GM03348 (cell line): Measurements from ENCODE around the gene ABHD16B.

Experiments
- DNase-seq: peaks from one replicate; pipeline ENCODE4 v3.0.0; 2012; ENCODE audit warnings: low spot score

The ABHD16B gene

DNA sequence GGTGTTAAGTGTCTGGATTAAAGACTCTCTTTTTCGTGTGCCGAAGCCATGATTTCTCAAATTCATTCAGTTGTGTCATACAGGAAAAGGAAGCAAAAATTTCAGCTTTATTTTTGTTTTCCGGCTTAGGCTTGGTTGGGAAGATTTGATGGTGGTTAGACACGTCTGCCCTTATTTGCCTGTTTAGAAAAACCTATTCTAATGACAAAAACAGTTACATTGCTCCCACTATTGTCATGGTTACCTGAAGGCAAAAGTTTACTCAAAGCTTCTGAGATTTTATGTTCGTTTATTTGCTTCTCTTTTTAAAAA is 34.6 kb downstream of the ABHD16B start:
- DNase-seq = peak; percentile 25

DNA sequence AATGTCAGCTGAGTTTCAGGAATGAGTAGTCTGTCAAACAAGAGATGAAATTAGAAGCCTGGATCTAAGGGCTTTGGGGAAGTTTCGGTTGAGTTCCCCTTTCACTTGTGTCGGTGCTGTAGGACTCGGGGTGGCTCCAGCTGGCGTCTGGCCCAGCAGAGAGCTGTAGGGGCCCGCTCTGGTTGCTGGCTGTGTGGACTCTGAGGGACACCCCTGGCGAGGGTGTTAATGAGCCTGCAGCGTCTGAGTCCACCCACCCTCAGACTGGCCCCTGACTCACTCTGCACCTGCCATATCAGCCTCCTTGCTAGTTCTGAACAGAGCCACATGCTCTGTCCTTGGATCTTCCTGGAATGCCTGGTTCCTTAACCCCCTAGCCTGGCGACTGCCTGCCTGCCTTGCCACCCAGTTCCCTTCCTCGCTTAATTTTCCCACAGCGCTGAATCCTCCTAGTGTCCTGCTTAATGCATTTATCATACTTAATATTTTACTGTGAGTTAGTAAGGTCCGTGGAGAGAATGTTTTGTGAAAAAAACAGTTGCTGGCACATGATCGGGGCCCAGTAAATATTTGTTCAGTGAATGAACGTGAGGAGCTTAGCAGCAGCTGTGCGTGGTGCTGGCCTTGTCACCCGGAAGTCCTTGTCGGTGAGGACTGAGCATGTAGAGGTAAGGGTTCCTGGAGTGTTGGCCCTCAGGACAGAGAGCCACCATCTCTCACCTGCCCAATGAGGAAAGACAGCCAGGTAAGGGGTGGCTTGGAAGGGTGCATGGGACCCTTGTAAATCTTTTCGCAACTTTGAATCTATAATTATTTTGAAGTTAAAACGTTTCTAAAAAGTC is 35.2 kb downstream of the ABHD16B start:
- DNase-seq = peak; percentile 43

DNA sequence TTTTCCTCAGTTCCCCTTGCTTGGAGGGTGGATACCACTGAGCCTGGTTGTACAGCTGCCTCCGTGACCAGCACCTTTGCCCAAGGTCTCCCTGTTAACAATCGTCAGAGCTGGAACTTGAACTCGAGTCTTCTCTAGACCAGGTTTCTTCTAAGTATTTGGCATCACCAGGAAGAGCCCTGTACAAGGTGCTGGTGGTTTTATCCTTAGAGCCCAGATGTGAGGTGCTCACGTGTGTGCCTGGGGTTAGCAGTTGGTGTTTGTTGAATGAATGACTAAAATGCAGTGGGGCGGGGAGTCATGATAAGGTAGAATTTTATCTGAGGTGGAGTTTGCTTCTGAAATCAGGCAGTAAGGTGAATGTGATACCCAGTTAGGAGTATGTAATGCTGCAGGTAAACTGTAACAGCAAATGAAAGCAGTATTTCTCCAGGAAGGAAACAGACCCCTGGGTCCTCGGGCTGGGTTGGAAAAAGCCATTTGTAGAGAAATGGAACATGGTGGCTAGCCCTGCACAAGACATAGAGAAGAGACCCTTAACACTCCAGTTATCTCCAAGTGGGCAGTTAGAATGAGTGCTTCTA is 36.8 kb downstream of the ABHD16B start:
- no peak for DNase-seq

DNA sequence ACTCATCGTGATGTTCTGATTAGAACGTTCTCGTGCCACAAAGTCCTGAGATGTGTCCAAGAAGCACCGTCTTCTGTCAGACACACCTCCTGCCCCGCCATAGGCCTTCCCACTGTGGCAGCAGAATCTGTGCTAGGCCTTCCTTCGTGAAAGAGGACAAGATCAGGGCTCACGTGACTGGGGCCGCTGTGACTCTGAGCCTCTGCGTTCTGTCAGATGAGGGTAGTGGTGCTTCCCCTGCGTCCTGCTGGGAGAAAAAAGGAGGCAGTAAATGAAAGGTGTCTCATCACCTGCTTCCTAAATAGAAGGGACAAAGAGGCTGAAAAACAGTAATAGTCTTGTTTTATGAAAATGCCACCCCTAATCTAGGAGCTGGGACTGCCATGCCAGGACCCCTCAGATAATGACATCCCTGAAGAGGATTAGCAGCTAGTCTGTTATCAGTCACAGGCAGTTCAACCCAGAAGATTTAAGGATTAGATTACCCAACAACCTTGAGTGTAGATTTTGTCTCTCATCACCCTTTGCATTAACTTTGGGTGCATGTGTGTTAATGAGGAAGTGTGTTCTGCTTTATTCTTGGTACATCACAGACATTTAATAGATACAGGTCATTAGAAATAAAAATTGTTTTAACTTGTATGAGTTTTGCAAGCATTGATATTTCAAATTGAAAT is 37.7 kb downstream of the ABHD16B start:
- DNase-seq = no peak

DNA sequence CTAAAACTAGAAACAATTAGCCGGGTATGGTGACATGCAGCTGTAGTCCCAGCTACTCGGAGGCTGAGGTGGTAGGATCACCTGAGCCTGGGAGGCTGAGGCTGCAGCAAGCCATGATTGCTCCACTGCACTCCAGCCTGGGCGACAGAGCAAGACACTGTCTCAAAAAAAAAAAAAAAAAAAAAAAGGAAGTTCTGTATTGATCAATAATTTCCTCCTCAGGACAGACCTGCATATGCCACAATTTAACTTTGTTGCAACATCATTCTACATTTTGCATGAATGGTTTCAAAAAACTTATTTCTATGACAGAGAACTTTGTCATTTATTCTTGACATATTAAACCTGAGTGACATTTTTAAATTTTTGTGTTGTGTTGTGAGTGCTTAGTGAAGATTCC is 39.1 kb downstream of the ABHD16B start:
- no peak for DNase-seq

DNA sequence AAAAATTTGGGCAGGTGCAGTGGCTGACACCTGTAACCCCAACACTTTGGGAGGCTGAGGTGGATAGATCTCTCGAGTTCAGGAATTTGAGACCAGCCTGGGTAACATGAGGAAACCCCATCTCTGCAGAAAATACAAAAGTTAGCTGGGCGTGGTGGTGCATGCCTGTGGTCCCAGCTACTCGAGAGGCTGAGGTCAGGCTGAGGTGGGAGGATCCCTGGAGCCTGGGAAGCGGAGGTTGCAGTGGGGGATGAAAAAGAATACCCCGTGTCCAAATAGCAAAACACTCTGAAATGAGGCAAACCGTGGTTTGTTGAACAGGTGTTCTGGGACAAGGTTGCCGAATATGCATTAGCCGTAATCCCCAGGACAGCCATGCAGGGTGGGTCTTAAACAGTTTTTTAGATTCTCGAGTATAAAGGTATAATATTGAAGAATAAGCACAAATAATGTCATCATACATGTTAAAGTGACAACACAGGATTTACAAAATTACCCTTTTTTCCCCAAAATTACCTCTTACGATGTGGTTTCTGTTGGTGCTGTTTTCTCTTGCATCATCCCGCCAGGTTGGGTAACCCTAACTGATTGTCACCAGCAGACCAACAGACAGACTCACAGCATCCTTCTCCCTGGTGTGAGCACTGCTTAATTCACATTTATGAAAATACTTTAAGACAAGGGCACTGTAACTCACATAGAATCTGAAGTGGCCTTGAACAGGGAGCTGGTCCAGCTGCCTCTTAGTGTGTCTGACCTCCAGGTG is 42.7 kb downstream of the ABHD16B start:
- DNase-seq = no peak

DNA sequence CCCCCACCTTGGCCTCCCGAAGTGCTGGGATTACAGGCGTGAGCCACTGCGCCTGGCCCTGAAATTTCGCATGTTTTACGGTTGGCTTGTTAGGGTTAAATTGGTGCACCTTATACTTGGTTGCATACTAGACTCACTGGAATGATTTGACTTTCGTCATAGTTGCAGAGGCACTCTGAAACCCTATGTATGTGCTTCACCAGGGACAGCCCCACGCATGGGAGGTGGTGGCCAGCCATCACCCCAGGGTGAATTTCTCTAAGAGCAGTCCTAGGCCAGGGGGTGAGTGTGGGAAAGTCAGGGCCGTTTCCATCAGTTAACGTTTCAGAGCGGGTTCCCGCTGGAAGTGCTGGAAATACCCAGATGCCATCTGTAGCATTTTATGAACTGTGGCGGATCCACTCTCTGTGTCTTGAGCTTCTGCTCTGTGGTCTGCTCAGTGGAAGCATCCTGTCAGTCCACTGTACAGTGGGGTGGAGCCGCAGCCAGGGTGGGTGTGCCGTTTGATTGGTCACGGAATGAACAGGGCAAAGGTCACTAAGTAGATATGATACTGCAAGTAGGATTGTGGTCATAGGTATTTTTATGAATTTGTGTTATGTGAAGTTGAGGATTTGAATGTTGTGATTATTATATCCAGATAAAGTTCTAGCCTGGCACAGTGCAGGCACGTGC is 46.8 kb downstream of the ABHD16B start:
- no peak for DNase-seq

DNA sequence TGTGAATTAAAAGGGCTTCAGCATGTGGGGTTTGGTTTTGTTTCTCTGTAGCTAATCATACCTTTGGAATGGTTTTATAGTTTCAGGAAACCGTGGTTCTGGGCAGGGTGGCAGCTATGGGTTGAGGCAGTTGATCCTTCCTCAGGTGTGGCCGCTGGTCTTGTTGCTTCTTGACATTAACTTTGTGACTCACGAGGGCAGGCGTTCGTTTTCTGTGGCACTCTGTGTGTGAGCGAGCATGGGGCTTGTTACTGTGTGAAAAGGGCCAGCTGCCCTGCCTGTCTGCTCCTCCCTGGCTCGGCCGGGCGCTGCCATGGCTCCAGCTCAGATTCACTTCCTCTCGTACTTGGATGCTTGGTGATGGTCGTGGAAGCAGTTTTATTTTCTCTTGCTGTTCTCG is 49.9 kb downstream of the ABHD16B start:
- peak; percentile 69 for DNase-seq
